Measurements from ENCODE around the gene SLC35E1. TPM values are rescaled to one million over a fixed set of nuclear protein-coding genes. Genes with fewer than 3 reads are reported as not detected.

Gene SLC35E1
- total RNA-seq, 1 experiment from 2014 or later: 36.3 TPM

DNA sequence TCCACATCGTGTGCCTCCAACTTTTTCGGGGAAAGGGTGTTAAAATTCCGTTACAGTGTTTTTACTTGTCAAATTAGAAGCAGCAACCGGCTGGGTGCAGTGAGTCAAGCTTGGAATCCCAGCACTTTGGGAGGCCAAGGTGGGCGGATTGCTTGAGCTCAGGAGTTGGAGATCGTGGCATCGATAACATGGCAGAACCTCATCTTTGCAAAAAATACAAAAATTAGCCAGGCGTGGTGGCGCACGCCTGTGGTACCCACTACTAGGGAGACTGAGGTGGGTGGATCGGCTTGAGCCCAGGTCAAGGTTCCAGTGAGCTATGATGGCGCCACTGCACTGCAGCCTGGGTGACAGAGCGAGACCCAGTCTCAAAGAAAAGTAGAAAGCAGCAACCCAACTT is 1.1 kb upstream of the SLC35E1 start:
- DNase-seq (ENCODE audit: low spot score): no peak
- TF ChIP-seq, protein P1, sequence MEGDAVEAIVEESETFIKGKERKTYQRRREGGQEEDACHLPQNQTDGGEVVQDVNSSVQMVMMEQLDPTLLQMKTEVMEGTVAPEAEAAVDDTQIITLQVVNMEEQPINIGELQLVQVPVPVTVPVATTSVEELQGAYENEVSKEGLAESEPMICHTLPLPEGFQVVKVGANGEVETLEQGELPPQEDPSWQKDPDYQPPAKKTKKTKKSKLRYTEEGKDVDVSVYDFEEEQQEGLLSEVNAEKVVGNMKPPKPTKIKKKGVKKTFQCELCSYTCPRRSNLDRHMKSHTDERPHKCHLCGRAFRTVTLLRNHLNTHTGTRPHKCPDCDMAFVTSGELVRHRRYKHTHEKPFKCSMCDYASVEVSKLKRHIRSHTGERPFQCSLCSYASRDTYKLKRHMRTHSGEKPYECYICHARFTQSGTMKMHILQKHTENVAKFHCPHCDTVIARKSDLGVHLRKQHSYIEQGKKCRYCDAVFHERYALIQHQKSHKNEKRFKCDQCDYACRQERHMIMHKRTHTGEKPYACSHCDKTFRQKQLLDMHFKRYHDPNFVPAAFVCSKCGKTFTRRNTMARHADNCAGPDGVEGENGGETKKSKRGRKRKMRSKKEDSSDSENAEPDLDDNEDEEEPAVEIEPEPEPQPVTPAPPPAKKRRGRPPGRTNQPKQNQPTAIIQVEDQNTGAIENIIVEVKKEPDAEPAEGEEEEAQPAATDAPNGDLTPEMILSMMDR (conservative IDR thresholded peaks at IDR 0.05; ENCODE audit: low read depth, low read length): no peak
- TF ChIP-seq EZH2 (IDR thresholded peaks at IDR 0.05; ENCODE audit: borderline replicate concordance, low read depth, low read length, poor library complexity, severe bottlenecking): no peak
- POLR2A ChIA-PET (ENCODE audit: low non-redundant PET): no interaction called here
- peak overlapping the region; percentile 71 for H3K27ac ChIP-seq (ENCODE audit: low read depth, low read length, poor library complexity, severe bottlenecking)
- intact Hi-C loops (cut with micrococcal nuclease; ENCODE audit: unreplicated experiment): loop anchor here (5.0 kb wide), 1 partner anchor 54 kb away; the partner anchor contains the start of gene MED26
- no peaks in the 10 kb centered on the region for H3K9me3 ChIP-seq (ENCODE audit: low read depth, low read length, poor library complexity, severe bottlenecking)
- H3K4me1 ChIP-seq (ENCODE audit: insufficient read depth, low read length, poor library complexity, severe bottlenecking): peaks cover 10% of the 10 kb centered on the region
- H3K4me3 ChIP-seq (ENCODE audit: low read depth, low read length, poor library complexity, severe bottlenecking): peak overlapping the region; percentile 86
- CTCF ChIA-PET: no interaction called here
- peaks cover 38% of the 10 kb centered on the region for H3K36me3 ChIP-seq (ENCODE audit: insufficient read depth, low read length, poor library complexity, severe bottlenecking)
- BruUV-seq (replicated peaks): no TSS peak
- no peaks in the 10 kb centered on the region for H3K27me3 ChIP-seq (replicated peaks; ENCODE audit: insufficient read depth, low read depth, low read length, poor library complexity)

DNA sequence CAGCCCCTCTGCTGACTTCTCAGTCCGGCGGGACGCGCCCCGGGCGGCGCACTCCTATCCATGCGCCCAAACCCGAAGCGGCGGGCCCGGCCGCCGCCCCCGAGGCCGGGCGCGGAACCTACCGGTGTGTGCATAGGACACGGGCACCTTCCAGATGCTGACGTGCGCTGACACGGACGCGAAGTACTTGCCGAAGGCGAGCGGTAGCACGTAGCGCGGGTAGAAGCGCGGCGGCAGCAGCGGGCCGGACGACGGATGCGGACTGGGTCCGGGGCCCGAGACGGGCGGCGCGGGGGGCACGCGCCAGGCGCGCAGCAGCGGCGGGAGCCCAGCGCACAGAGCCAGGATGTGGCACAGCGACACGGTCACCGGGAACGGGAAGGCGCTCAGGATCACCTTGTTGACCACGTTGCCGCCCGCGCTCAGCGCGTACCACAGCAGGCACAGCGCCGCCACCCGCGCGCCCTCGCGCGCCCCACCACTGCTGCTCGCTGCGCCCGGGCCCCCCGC is 338 bp downstream of the SLC35E1 start:
- Histone ChIP-seq H3K4me3 (ENCODE audit: low read depth, low read length, poor library complexity, severe bottlenecking) (peak overlapping the region; percentile 86), H3K27me3 (replicated peaks; ENCODE audit: insufficient read depth, low read depth, low read length, poor library complexity) (no peaks in the 10 kb centered on the region), H3K9me3 (ENCODE audit: low read depth, low read length, poor library complexity, severe bottlenecking) (no peaks in the 10 kb centered on the region), H3K27ac (ENCODE audit: low read depth, low read length, poor library complexity, severe bottlenecking) (peak overlapping the region; percentile 68), H3K36me3 (ENCODE audit: insufficient read depth, low read length, poor library complexity, severe bottlenecking) (peaks cover 42% of the 10 kb centered on the region), H3K4me1 (ENCODE audit: insufficient read depth, low read length, poor library complexity, severe bottlenecking) (peaks cover 10% of the 10 kb centered on the region)
- DNase-seq (ENCODE audit: low spot score): peak; percentile 33
- intact Hi-C loops (cut with micrococcal nuclease; ENCODE audit: unreplicated experiment): loop anchor here (5.0 kb wide), 1 partner anchor 55 kb away; the partner anchor contains the start of gene MED26
- ChIA-PET CTCF (no interaction called here), POLR2A (ENCODE audit: low non-redundant PET) (no interaction called here)
- BruUV-seq (replicated peaks): no TSS peak
- TF ChIP-seq, protein P1 (conservative IDR thresholded peaks at IDR 0.05; ENCODE audit: low read depth, low read length): no peak
- no peak for TF ChIP-seq EZH2 (IDR thresholded peaks at IDR 0.05; ENCODE audit: borderline replicate concordance, low read depth, low read length, poor library complexity, severe bottlenecking)

DNA sequence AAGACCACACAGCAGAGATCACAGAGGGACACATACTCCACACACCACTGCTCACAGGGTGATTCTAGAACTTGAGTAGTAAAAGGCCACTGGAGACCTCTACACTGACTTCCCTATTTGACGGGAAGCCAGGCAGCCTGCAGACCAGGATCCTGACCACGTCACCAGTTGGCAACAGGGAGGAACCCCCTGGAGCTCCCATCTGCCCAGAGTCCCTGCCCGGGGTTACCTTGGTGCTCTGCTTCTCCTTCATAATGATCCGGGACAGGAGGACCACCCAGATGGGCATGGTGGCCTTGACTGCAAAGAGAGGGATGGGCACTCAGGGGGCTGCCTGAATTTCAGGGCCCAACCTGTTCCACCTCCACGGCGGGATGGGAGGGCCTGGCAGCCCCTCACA is 932 bp downstream of the SLC35E1 start:
- Histone ChIP-seq H3K36me3 (ENCODE audit: insufficient read depth, low read length, poor library complexity, severe bottlenecking) (peaks cover 46% of the 10 kb centered on the region), H3K4me3 (ENCODE audit: low read depth, low read length, poor library complexity, severe bottlenecking) (peak overlapping the region; percentile 86), H3K27me3 (replicated peaks; ENCODE audit: insufficient read depth, low read depth, low read length, poor library complexity) (no peaks in the 10 kb centered on the region), H3K9me3 (ENCODE audit: low read depth, low read length, poor library complexity, severe bottlenecking) (no peaks in the 10 kb centered on the region), H3K27ac (ENCODE audit: low read depth, low read length, poor library complexity, severe bottlenecking) (peak overlapping the region; percentile 68), H3K4me1 (ENCODE audit: insufficient read depth, low read length, poor library complexity, severe bottlenecking) (peaks cover 10% of the 10 kb centered on the region)
- peak; percentile 45 for DNase-seq (ENCODE audit: low spot score)
- POLR2A ChIA-PET (ENCODE audit: low non-redundant PET): no interaction called here
- intact Hi-C loops (cut with micrococcal nuclease; ENCODE audit: unreplicated experiment): loop anchor here (5.0 kb wide), 1 partner anchor 56 kb away; the partner anchor contains the start of gene MED26
- no TSS peak for BruUV-seq (replicated peaks)
- CTCF ChIA-PET: no interaction called here
- TF ChIP-seq, protein P1 (conservative IDR thresholded peaks at IDR 0.05; ENCODE audit: low read depth, low read length): no peak
- no peak for TF ChIP-seq EZH2 (IDR thresholded peaks at IDR 0.05; ENCODE audit: borderline replicate concordance, low read depth, low read length, poor library complexity, severe bottlenecking)
